ENCODE measurements around the gene NEK5. TPM values are rescaled to one million over a fixed set of nuclear protein-coding genes. Genes with fewer than 3 reads are reported as not detected.
A peak's percentile ranks its signal among the peaks of the same experiment; 100 is the strongest.
"Not testable (repeated sequence)": the region's sequence is repeated elsewhere in the genome, so short reads cannot be mapped to it uniquely, and the experiment has no call there.

Gene NEK5
- total RNA-seq, 1 donor from 2014 or later, result 0.97 TPM

- Mint-ChIP-seq H3K27ac (ENCODE audit: unreplicated experiment) (no peak overlapping the region), H3K36me3 (ENCODE audit: low read depth, unreplicated experiment) (peaks cover 41% of the 10 kb centered on the region), H3K27me3 (ENCODE audit: unreplicated experiment) (peaks cover 7% of the 10 kb centered on the region), H3K9me3 (ENCODE audit: unreplicated experiment) (peaks cover 41% of the 10 kb centered on the region), H3K4me3 (ENCODE audit: unreplicated experiment) (peak overlapping the region; percentile 9), H3K4me1 (ENCODE audit: unreplicated experiment) (no peaks in the 10 kb centered on the region)
- no peak for TF ChIP-seq CTCF (IDR thresholded peaks at IDR 0.05; ENCODE audit: unreplicated experiment)
- no peak for DNase-seq (ENCODE audit: low spot score)
Measured at GRCh38 chr13:52070929-52071523, 57.8 kb downstream of the NEK5 start.

DNA sequence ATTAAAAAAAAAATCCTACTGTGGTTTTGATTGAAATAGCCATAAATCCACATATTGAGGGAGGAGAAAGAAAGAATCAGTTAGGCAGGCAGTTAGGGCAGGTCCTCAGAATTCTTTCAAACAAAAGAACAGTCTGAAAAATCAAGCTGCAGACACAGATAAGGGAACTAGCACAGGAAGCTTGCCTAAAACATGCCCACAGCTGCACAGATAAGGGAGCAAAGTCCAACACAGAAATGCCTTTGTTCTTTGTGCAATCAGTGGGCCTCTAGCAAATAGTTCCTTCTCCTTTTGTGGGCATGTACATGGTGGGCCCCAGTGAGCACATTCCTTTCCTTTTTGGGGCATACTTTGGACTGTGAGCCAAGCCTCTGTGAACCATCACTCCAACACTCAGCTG is 61.6 kb downstream of the NEK5 start:
- Mint-ChIP-seq H3K4me1 (ENCODE audit: unreplicated experiment) (no peaks in the 10 kb centered on the region), H3K4me3 (ENCODE audit: unreplicated experiment) (no peak overlapping the region), H3K27ac (ENCODE audit: unreplicated experiment) (no peak overlapping the region), H3K9me3 (ENCODE audit: unreplicated experiment) (peaks cover 53% of the 10 kb centered on the region), H3K36me3 (ENCODE audit: low read depth, unreplicated experiment) (peaks cover 52% of the 10 kb centered on the region), H3K27me3 (ENCODE audit: unreplicated experiment) (peaks cover 15% of the 10 kb centered on the region)
- no peak for TF ChIP-seq CTCF (IDR thresholded peaks at IDR 0.05; ENCODE audit: unreplicated experiment)
- DNase-seq (ENCODE audit: low spot score), result no peak

GRCh38 chr13:52061587-52061986 is 67.3 kb downstream of the NEK5 start:
- Mint-ChIP-seq H3K4me3 (ENCODE audit: unreplicated experiment) (no peak overlapping the region), H3K4me1 (ENCODE audit: unreplicated experiment) (no peaks in the 10 kb centered on the region), H3K27ac (ENCODE audit: unreplicated experiment) (no peak overlapping the region), H3K36me3 (ENCODE audit: low read depth, unreplicated experiment) (peaks cover 20% of the 10 kb centered on the region), H3K9me3 (ENCODE audit: unreplicated experiment) (peaks cover 12% of the 10 kb centered on the region), H3K27me3 (ENCODE audit: unreplicated experiment) (peaks cover 8% of the 10 kb centered on the region)
- no peak for DNase-seq (ENCODE audit: low spot score)
- no peak for TF ChIP-seq CTCF (IDR thresholded peaks at IDR 0.05; ENCODE audit: unreplicated experiment)

DNA sequence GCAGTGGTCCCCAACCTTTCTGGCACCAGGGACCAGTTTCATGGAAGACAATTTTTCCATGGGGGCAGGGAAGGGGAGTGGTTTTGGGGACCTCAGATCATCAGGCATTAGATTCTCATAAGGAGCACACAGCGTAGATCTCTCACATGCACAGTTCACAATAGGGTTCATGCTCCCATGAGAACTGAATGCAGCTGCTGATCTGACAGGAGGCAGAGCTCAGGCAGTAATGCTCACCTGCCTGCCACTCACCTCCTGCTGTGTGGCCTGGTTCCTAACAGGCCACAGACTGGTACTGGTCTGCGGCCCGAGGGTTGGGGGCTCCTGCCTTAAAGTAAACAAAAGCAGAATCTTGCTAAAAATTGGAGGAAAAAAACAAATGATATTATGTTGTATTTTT is 67.8 kb downstream of the NEK5 start:
- not testable (repeated sequence) for H3K27ac Mint-ChIP-seq (ENCODE audit: unreplicated experiment)
- Mint-ChIP-seq H3K36me3 (ENCODE audit: low read depth, unreplicated experiment) (peaks cover 20% of the 10 kb centered on the region), H3K9me3 (ENCODE audit: unreplicated experiment) (peaks cover 12% of the 10 kb centered on the region)

GRCh38 chr13:52053460-52053859 is 75.4 kb downstream of the NEK5 start:
- DNase-seq (ENCODE audit: low spot score), result no peak
- no peaks in the 10 kb centered on the region for H3K9me3 Mint-ChIP-seq (ENCODE audit: unreplicated experiment)
- H3K4me1 Mint-ChIP-seq (ENCODE audit: unreplicated experiment), result no peaks in the 10 kb centered on the region
- no peaks in the 10 kb centered on the region for H3K36me3 Mint-ChIP-seq (ENCODE audit: low read depth, unreplicated experiment)
- no peak overlapping the region for H3K27ac Mint-ChIP-seq (ENCODE audit: unreplicated experiment)
- no peaks in the 10 kb centered on the region for H3K27me3 Mint-ChIP-seq (ENCODE audit: unreplicated experiment)
- no peak for TF ChIP-seq CTCF (IDR thresholded peaks at IDR 0.05; ENCODE audit: unreplicated experiment)
- no peak overlapping the region for H3K4me3 Mint-ChIP-seq (ENCODE audit: unreplicated experiment)

More for the DNA sequence above, 67.8 kb downstream of the NEK5 start:
- not testable (repeated sequence) for H3K27me3 Mint-ChIP-seq (ENCODE audit: unreplicated experiment); H3K4me1 Mint-ChIP-seq (ENCODE audit: unreplicated experiment); H3K4me3 Mint-ChIP-seq (ENCODE audit: unreplicated experiment); DNase-seq (ENCODE audit: low spot score)
